ENCODE results near the gene LYRM9. TPM values are rescaled to one million over a fixed set of nuclear protein-coding genes. Genes with fewer than 3 reads are reported as not detected.

The LYRM9 gene
- total RNA-seq, 2 donors from 2014 or later: 11.7 to 14.5 TPM

DNA sequence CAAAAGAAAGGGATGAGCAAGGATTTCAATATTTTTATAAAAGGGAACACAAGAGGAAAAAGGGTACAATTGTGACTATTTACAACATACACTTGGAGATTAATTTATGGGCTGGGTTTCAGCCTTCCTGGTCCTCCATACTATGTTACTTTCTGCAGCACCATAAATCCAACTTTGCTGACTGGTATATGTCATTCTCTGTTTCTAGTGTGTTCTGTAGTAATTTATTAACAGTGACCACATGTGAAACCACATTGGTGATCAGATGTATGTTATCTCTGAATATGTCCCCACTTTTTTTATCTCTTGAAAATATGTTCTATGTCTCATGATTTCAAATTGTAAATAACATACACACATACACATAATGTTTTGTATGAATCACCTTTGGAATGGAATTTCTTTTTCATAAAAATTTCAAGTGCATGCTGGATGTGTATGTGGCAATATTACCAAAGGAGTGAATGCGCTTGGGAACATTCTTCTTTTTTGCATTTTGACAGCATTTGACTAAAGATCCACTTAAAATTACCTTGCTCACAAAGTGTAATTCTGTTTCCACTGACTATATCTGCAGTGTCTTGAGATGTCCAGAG lies 2.9 kb upstream of the LYRM9 start:
- DNase-seq (no peak), ATAC-seq (no peak)
- TF ChIP-seq POLR2A (IDR thresholded peaks at IDR 0.05): no peak
- Histone ChIP-seq H3K27ac (no peak overlapping the region), H3K27me3 (no peaks in the 10 kb centered on the region), H3K9me3 (no peaks in the 10 kb centered on the region), H3K4me3 (no peak overlapping the region), H3K4me1 (peaks cover 20% of the 10 kb centered on the region), H3K36me3 (replicated peaks in 1 of 2; ENCODE audit: insufficient read depth in 1 of 2, low read depth in 2 of 2) (no peaks in the 10 kb centered on the region)
- WGBS, 2 donors: 100% methylated on average over 1 of the region's 1 CpG
- intact Hi-C loops (cut with DNase I): no loop called here

GRCh38 chr17:27895123-27895895 lies 2.1 kb upstream of the LYRM9 start:
- WGBS, 2 donors: 52% methylated on average over 8 of the region's 8 CpGs
- Histone ChIP-seq H3K27ac (no peak overlapping the region), H3K27me3 (no peaks in the 10 kb centered on the region), H3K36me3 (replicated peaks in 1 of 2; ENCODE audit: insufficient read depth in 1 of 2, low read depth in 2 of 2) (no peaks in the 10 kb centered on the region), H3K4me1 (peaks cover 25% of the 10 kb centered on the region), H3K4me3 (no peak overlapping the region), H3K9me3 (no peaks in the 10 kb centered on the region)
- intact Hi-C loops (cut with DNase I): no loop called here
- ATAC-seq: no peak
- DNase-seq: no peak
- TF ChIP-seq, protein P1, sequence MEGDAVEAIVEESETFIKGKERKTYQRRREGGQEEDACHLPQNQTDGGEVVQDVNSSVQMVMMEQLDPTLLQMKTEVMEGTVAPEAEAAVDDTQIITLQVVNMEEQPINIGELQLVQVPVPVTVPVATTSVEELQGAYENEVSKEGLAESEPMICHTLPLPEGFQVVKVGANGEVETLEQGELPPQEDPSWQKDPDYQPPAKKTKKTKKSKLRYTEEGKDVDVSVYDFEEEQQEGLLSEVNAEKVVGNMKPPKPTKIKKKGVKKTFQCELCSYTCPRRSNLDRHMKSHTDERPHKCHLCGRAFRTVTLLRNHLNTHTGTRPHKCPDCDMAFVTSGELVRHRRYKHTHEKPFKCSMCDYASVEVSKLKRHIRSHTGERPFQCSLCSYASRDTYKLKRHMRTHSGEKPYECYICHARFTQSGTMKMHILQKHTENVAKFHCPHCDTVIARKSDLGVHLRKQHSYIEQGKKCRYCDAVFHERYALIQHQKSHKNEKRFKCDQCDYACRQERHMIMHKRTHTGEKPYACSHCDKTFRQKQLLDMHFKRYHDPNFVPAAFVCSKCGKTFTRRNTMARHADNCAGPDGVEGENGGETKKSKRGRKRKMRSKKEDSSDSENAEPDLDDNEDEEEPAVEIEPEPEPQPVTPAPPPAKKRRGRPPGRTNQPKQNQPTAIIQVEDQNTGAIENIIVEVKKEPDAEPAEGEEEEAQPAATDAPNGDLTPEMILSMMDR (IDR thresholded peaks at IDR 0.05): no peak
- TF ChIP-seq POLR2A (IDR thresholded peaks at IDR 0.05): no peak

DNA sequence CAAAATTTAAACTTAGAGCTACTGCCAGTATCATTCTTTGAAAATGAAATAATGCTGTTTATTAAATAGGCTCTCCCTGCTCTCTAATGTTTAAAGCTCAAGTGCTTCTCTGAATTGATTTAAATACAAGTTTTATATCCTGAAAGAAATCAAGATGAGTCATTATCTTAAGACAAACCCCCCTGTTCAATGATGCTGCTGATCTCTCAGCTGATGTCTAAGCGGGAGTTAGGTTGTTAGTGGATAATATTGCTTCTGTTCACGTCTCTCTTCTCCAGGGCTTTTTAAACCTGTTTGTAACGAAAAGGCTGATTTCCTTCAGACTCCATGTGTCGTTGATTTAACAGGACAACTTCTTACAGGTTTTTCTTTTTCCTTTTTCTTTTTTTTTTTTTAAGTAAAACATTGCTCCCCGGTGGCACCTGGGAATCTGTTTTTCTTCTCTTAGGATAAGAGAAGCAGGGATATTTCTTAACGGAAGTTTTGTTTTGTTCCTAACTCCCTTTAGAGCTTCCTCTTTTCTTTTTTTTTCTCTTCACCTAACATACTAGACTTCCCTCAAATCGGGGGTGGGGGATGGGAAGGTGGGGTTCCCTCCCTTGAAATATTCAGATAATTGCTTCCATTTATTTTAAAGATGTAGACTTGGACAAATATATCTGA lies 807 bp upstream of the LYRM9 start:
- 36 to 43% methylated on average over 7 of the region's 7 CpGs for WGBS, 2 donors
- Histone ChIP-seq H3K27ac (no peak overlapping the region), H3K4me1 (peaks cover 38% of the 10 kb centered on the region), H3K27me3 (no peaks in the 10 kb centered on the region), H3K9me3 (no peaks in the 10 kb centered on the region), H3K4me3 (no peak overlapping the region), H3K36me3 (replicated peaks in 1 of 2; ENCODE audit: insufficient read depth in 1 of 2, low read depth in 2 of 2) (no peaks in the 10 kb centered on the region)
- intact Hi-C loops (cut with DNase I): no loop called here
- no peak for ATAC-seq
- TF ChIP-seq, protein P1 (IDR thresholded peaks at IDR 0.05): no peak
- no peak for TF ChIP-seq POLR2A (IDR thresholded peaks at IDR 0.05)
- DNase-seq: no peak

DNA sequence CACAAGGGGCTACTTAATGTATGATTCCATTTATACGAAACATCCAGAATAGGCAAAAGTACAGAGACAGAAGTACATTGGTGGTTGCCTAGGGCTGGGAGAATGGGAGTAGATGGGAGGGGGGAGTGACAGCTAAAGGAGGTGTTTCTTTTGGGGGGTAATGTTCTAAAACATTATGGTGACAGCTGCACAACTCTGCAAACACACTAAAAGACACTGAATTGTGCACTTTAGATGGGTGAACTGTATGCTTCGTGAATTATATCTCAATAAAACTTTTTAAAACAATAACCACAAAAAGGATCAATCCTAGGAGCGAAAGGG lies 661 bp downstream of the LYRM9 start:
- H3K4me1 ChIP-seq: peaks cover 48% of the 10 kb centered on the region
- no peaks in the 10 kb centered on the region for H3K9me3 ChIP-seq
- no peaks in the 10 kb centered on the region for H3K36me3 ChIP-seq (replicated peaks in 1 of 2; ENCODE audit: insufficient read depth in 1 of 2, low read depth in 2 of 2)
- no peaks in the 10 kb centered on the region for H3K27me3 ChIP-seq
- no peak for TF ChIP-seq POLR2A (IDR thresholded peaks at IDR 0.05)
- TF ChIP-seq, protein P1 (IDR thresholded peaks at IDR 0.05): no peak
- intact Hi-C loops (cut with DNase I): no loop called here
- DNase-seq (no peak), ATAC-seq (no peak)
- WGBS, 2 donors: 23 to 24% methylated on average over 3 of the region's 3 CpGs
- H3K4me3 ChIP-seq: peak overlapping the region in 1 of 2 donors; percentile 36
- H3K27ac ChIP-seq: peak overlapping the region; percentile 76 to 93 (median 85)

- TF ChIP-seq POLR2A (IDR thresholded peaks at IDR 0.05): no peak
- TF ChIP-seq, protein P1 (IDR thresholded peaks at IDR 0.05): no peak
- Histone ChIP-seq H3K27me3 (no peaks in the 10 kb centered on the region), H3K9me3 (no peaks in the 10 kb centered on the region), H3K36me3 (replicated peaks in 1 of 2; ENCODE audit: insufficient read depth in 1 of 2, low read depth in 2 of 2) (no peaks in the 10 kb centered on the region), H3K27ac (peak overlapping the region in 1 of 4 donors; percentile 10), H3K4me3 (no peak overlapping the region), H3K4me1 (peaks cover 52% of the 10 kb centered on the region)
- 90 to 94% methylated on average over 9 of the region's 9 CpGs for WGBS, 2 donors
- DNase-seq (no peak), ATAC-seq (no peak)
- intact Hi-C loops (cut with DNase I): no loop called here
Observed at GRCh38 chr17:27891841-27892240, 1.3 kb downstream of the LYRM9 start.
